ENCODE data around the gene MRPL47.
A peak's percentile ranks its signal among the peaks of the same experiment; 100 is the strongest.
"Not testable (repeated sequence)": the region's sequence is repeated elsewhere in the genome, so short reads cannot be mapped to it uniquely, and the experiment has no call there.

MRPL47 gene

GRCh38 chr3:179651687-179652446 is 47.4 kb upstream of the MRPL47 start:
- peaks cover 16% of the 10 kb centered on the region for H4K20me1 ChIP-seq (ENCODE audit: insufficient read depth, low read length)
- peak overlapping the region; percentile 82 for H2AFZ ChIP-seq (ENCODE audit: low read depth, low read length)
- peaks cover 38% of the 10 kb centered on the region for H3K79me2 ChIP-seq (ENCODE audit: low read length)
- peaks cover 24% of the 10 kb centered on the region for H3K4me1 ChIP-seq (ENCODE audit: low read length)
- no peaks in the 10 kb centered on the region for H3K27me3 ChIP-seq (ENCODE audit: low read depth, low read length)
- H3K9ac ChIP-seq (ENCODE audit: low read length): peak overlapping the region; percentile 76
- H3K27ac ChIP-seq (ENCODE audit: low read length): peak overlapping the region; percentile 87
- H3K9me3 ChIP-seq (ENCODE audit: insufficient read depth, low read length): no peaks in the 10 kb centered on the region
- H3K4me3 ChIP-seq (ENCODE audit: low read length): peak overlapping the region; percentile 88
- peak overlapping the region; percentile 77 for H3K4me2 ChIP-seq (ENCODE audit: low read length)
- H3K36me3 ChIP-seq (replicated peaks; ENCODE audit: low read depth, low read length): peaks cover 7% of the 10 kb centered on the region
- TF ChIP-seq CTCF (IDR thresholded peaks at IDR 0.05; ENCODE audit: low read depth, low read length) (no peak), EZH2phosphoT487 (IDR thresholded peaks at IDR 0.05; ENCODE audit: low read depth) (no peak)

- H3K4me1 ChIP-seq (ENCODE audit: low read length): peaks cover 16% of the 10 kb centered on the region
- no peak overlapping the region for H2AFZ ChIP-seq (ENCODE audit: low read depth, low read length)
- no peaks in the 10 kb centered on the region for H3K36me3 ChIP-seq (replicated peaks; ENCODE audit: low read depth, low read length)
- no peak overlapping the region for H3K9ac ChIP-seq (ENCODE audit: low read length)
- H3K27me3 ChIP-seq (ENCODE audit: low read depth, low read length): no peaks in the 10 kb centered on the region
- no peak overlapping the region for H3K4me3 ChIP-seq (ENCODE audit: low read length)
- H3K9me3 ChIP-seq (ENCODE audit: insufficient read depth, low read length): no peaks in the 10 kb centered on the region
- H3K79me2 ChIP-seq (ENCODE audit: low read length): no peaks in the 10 kb centered on the region
- H4K20me1 ChIP-seq (ENCODE audit: insufficient read depth, low read length): no peaks in the 10 kb centered on the region
- no peak for TF ChIP-seq EZH2phosphoT487 (IDR thresholded peaks at IDR 0.05; ENCODE audit: low read depth)
- no peak overlapping the region for H3K4me2 ChIP-seq (ENCODE audit: low read length)
- no peak overlapping the region for H3K27ac ChIP-seq (ENCODE audit: low read length)
These were observed 41.7 kb upstream of the MRPL47 start for GRCh38 chr3:179646177-179646576.

DNA sequence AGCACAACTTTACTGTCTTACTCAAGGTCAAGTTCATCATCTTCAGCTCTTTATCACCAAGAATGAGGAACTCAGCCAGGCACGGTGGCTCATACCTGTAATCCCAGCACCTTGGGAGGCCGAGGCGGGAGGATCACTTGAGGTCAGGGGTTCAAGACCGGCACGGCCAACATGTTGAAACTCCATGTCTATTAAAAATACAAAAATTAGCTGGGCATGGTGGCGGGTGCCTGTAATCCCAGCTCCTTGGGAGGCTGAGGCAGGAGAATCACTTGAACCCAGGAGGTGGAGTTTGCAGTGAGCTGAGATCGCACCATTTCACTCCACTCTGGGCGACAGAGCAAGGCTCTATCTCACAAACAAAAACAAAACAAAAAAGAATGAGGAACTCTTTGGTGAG is 39.4 kb upstream of the MRPL47 start:
- not testable (repeated sequence) for H4K20me1 ChIP-seq (ENCODE audit: insufficient read depth, low read length); H3K9me3 ChIP-seq (ENCODE audit: insufficient read depth, low read length); H3K79me2 ChIP-seq (ENCODE audit: low read length); H3K36me3 ChIP-seq (replicated peaks; ENCODE audit: low read depth, low read length); H3K4me3 ChIP-seq (ENCODE audit: low read length); H3K9ac ChIP-seq (ENCODE audit: low read length); H3K27me3 ChIP-seq (ENCODE audit: low read depth, low read length)
- Histone ChIP-seq H3K27ac (ENCODE audit: low read length) (peak overlapping the region; percentile 42; the same call in 1 of the 2 replicates), H3K4me1 (ENCODE audit: low read length) (peaks cover 13% of the 10 kb centered on the region), H3K4me2 (ENCODE audit: low read length) (peak overlapping the region; percentile 13), H2AFZ (ENCODE audit: low read depth, low read length) (peak overlapping the region; percentile 41; the same call in 1 of the 2 replicates)

DNA sequence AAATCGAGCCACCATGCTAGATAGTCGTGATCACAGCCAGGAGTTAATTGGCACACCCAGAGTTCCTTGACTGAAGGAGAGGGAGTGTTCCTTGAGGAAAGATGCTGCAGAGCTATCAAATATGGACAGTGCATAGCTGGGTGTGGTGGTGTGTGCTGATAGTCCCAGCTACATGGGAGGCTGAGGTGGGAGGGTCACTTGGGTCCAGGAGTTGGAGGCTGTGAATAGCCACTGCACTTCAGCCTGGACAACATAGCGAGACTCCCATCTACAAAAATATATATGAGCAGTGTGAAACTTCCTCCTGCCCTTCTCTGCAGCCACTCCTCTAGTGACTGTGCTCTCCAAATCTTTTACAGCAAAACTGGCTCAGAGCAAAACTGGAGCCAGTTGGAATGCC is 38.4 kb upstream of the MRPL47 start:
- peaks cover 13% of the 10 kb centered on the region for H3K4me1 ChIP-seq (ENCODE audit: low read length)
- H3K9ac ChIP-seq (ENCODE audit: low read length): no peak overlapping the region
- no peak overlapping the region for H3K4me2 ChIP-seq (ENCODE audit: low read length)
- H3K9me3 ChIP-seq (ENCODE audit: insufficient read depth, low read length): no peaks in the 10 kb centered on the region
- H3K79me2 ChIP-seq (ENCODE audit: low read length): no peaks in the 10 kb centered on the region
- no peak for TF ChIP-seq CTCF (IDR thresholded peaks at IDR 0.05; ENCODE audit: low read depth, low read length)
- TF ChIP-seq EZH2phosphoT487 (IDR thresholded peaks at IDR 0.05; ENCODE audit: low read depth): no peak
- H2AFZ ChIP-seq (ENCODE audit: low read depth, low read length): no peak overlapping the region
- no peaks in the 10 kb centered on the region for H4K20me1 ChIP-seq (ENCODE audit: insufficient read depth, low read length)
- H3K36me3 ChIP-seq (replicated peaks; ENCODE audit: low read depth, low read length): no peaks in the 10 kb centered on the region
- no peaks in the 10 kb centered on the region for H3K27me3 ChIP-seq (ENCODE audit: low read depth, low read length)
- H3K27ac ChIP-seq (ENCODE audit: low read length): no peak overlapping the region
- no peak overlapping the region for H3K4me3 ChIP-seq (ENCODE audit: low read length)

- Histone ChIP-seq H2AFZ (ENCODE audit: low read depth, low read length) (no peak overlapping the region), H3K79me2 (ENCODE audit: low read length) (no peaks in the 10 kb centered on the region), H4K20me1 (ENCODE audit: insufficient read depth, low read length) (no peaks in the 10 kb centered on the region), H3K4me1 (ENCODE audit: low read length) (peaks cover 13% of the 10 kb centered on the region), H3K4me2 (ENCODE audit: low read length) (no peak overlapping the region), H3K9me3 (ENCODE audit: insufficient read depth, low read length) (no peaks in the 10 kb centered on the region), H3K36me3 (replicated peaks; ENCODE audit: low read depth, low read length) (no peaks in the 10 kb centered on the region), H3K27me3 (ENCODE audit: low read depth, low read length) (no peaks in the 10 kb centered on the region), H3K4me3 (ENCODE audit: low read length) (no peak overlapping the region), H3K9ac (ENCODE audit: low read length) (no peak overlapping the region), H3K27ac (ENCODE audit: low read length) (no peak overlapping the region)
- no peak for TF ChIP-seq CTCF (IDR thresholded peaks at IDR 0.05; ENCODE audit: low read depth, low read length)
- no peak for TF ChIP-seq EZH2phosphoT487 (IDR thresholded peaks at IDR 0.05; ENCODE audit: low read depth)
These were observed 36.0 kb upstream of the MRPL47 start for GRCh38 chr3:179640469-179640868.
